GM23248 (cell line): ENCODE results near the gene GATA5.

Experiments
- EZH2 ChIP-seq: fragments of 200-600 bp; sonication (generic); IDR thresholded peaks from 2 replicates; pipeline ENCODE4 v1.6.1; 2018; ENCODE audit warnings: antibody characterized with exemption, mild to moderate bottlenecking; ENCODE audit not compliant: insufficient read depth, poor library complexity, severe bottlenecking
- EZH2phosphoT487 ChIP-seq: fragments of 200-600 bp; sonication (generic); IDR thresholded peaks from 2 replicates; pipeline ENCODE4 v1.6.1; 2018; ENCODE audit warnings: antibody characterized with exemption, moderate library complexity, mild to moderate bottlenecking, low read depth; ENCODE audit not compliant: insufficient read depth

- TF ChIP-seq EZH2 = no peak
- no peak for TF ChIP-seq EZH2phosphoT487
Measured at GRCh38 chr20:62451156-62451767, 24.5 kb downstream of the GATA5 start.
